SJCRH30 (cell line): Measurements from ENCODE around the gene COX7A2. TPM values are rescaled to one million over a fixed set of nuclear protein-coding genes. Genes with fewer than 3 reads are reported as not detected.

Experiments
- DNase-seq, 2 experiments: peaks; one replicate each; pipeline ENCODE4 v3.0.0-alpha.2; 2015 to 2020
- H3K27ac ChIP-seq: fragments of 250-450 bp; sonication (Bioruptor Pico); 2 replicates; pipeline ENCODE4 v1.5.1; 2020; ENCODE audit warnings: mild to moderate bottlenecking, moderate library complexity
- H3K27me3 ChIP-seq: fragments of 250-450 bp; sonication (Bioruptor Pico); 2 replicates; pipeline ENCODE4 v1.5.1; 2020; ENCODE audit warnings: mild to moderate bottlenecking, moderate library complexity
- H3K36me3 ChIP-seq: fragments of 250-450 bp; sonication (Bioruptor Pico); 2 replicates; pipeline ENCODE4 v1.5.1; 2020; ENCODE audit warnings: mild to moderate bottlenecking, moderate library complexity
- H3K4me1 ChIP-seq: fragments of 250-450 bp; sonication (Bioruptor Pico); 2 replicates; pipeline ENCODE4 v1.5.1; 2020; ENCODE audit warnings: mild to moderate bottlenecking, moderate library complexity
- H3K4me3 ChIP-seq: fragments of 250-450 bp; sonication (Bioruptor Pico); 2 replicates; pipeline ENCODE4 v1.5.1; 2020; ENCODE audit warnings: mild to moderate bottlenecking, moderate library complexity
- H3K9me3 ChIP-seq: fragments of 250-450 bp; sonication (Bioruptor Pico); replicated peaks from 2 replicates; pipeline ENCODE4 v1.5.1; 2020; ENCODE audit warnings: mild to moderate bottlenecking, moderate library complexity
- total RNA-seq: library from RNA; depleted of rRNA; stranded (reverse); fragments of >200 nt; shearing (Covaris generic); gene quantifications from 2 replicates; pipeline ENCODE4 v1.2.3, GENCODE V29; 2014; rRNA removed

COX7A2 gene
- total RNA-seq: 192 and 254 TPM in 2 replicates

- no peaks in the 10 kb centered on the region for H3K4me1 ChIP-seq
- H3K27me3 ChIP-seq: no peaks in the 10 kb centered on the region
- DNase-seq: peak; percentile 91 to 97
- peak within 1 kb of the TSS; percentile 73 for H3K4me3 ChIP-seq
- no peaks in the 10 kb centered on the region for H3K9me3 ChIP-seq
- H3K36me3 ChIP-seq: peaks cover 21% of the 10 kb centered on the region
- H3K27ac ChIP-seq: peak within 1 kb of the TSS; percentile 72
Measured at GRCh38 chr6:75243333-75244062, at the start of gene COX7A2. COX7A2 (minus strand) TSS chr6:75243801; CDS start chr6:75243734, 67 bp downstream.

GRCh38 chr6:75292555-75292954 lies 49.0 kb upstream of the COX7A2 start:
- Histone ChIP-seq H3K4me3 (no peak overlapping the region), H3K27me3 (no peaks in the 10 kb centered on the region), H3K9me3 (no peaks in the 10 kb centered on the region), H3K27ac (no peak overlapping the region), H3K4me1 (no peaks in the 10 kb centered on the region), H3K36me3 (no peaks in the 10 kb centered on the region)
- no peak for DNase-seq

GRCh38 chr6:75291744-75292143 lies 48.1 kb upstream of the COX7A2 start:
- Histone ChIP-seq H3K27ac (no peak overlapping the region), H3K36me3 (no peaks in the 10 kb centered on the region), H3K9me3 (no peaks in the 10 kb centered on the region), H3K27me3 (no peaks in the 10 kb centered on the region), H3K4me1 (no peaks in the 10 kb centered on the region), H3K4me3 (no peak overlapping the region)
- DNase-seq: no peak

- H3K9me3 ChIP-seq: no peaks in the 10 kb centered on the region
- no peaks in the 10 kb centered on the region for H3K27me3 ChIP-seq
- H3K4me3 ChIP-seq: no peak overlapping the region
- no peaks in the 10 kb centered on the region for H3K4me1 ChIP-seq
- DNase-seq: no peak
- H3K27ac ChIP-seq: no peak overlapping the region
- no peaks in the 10 kb centered on the region for H3K36me3 ChIP-seq
Measured at GRCh38 chr6:75291331-75291730, 47.7 kb upstream of the COX7A2 start.

DNA sequence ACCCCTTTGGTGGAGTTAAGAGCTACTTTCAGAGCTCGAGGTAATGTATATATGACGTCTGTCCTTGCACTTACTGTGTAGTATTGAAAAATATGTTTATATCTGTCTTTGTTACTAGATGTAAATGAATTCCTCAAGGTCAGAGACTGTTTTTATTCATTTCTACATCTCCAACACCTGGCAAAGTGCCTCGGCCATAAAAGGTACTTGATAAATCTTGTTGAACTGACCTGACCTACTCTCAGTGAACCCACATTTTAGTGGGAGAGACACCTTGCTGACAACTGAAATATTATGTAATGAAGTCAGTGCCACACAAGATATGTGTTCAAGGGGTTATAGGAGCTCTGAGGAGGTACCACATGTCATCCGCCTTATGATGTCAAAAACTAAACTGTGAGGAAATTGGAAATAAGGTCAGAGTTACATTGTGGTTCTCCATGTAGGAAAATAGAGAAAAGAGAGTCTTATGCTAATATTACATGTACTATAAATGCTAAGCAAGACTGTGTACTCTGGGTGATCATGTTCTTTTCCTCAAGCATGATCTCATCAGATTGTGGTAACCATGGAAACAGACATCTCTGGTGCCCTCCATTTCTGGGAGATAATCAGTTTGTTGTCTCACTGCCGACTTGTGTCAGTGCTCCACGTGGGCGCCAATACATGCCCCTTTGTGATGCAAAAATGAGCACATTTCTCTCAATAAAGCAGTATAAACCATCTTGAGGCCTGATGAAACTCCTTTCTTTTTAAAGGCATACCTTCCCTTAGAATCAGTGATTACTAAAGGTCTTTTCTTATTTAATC lies 46.7 kb upstream of the COX7A2 start:
- Histone ChIP-seq H3K4me1 (no peaks in the 10 kb centered on the region), H3K27me3 (no peaks in the 10 kb centered on the region), H3K36me3 (no peaks in the 10 kb centered on the region), H3K27ac (no peak overlapping the region), H3K9me3 (no peaks in the 10 kb centered on the region), H3K4me3 (no peak overlapping the region)
- DNase-seq: no peak

GRCh38 chr6:75288023-75288422 lies 44.4 kb upstream of the COX7A2 start:
- Histone ChIP-seq H3K27me3 (no peaks in the 10 kb centered on the region), H3K4me3 (no peak overlapping the region), H3K9me3 (no peaks in the 10 kb centered on the region), H3K36me3 (no peaks in the 10 kb centered on the region), H3K4me1 (no peaks in the 10 kb centered on the region), H3K27ac (no peak overlapping the region)
- DNase-seq: no peak

DNA sequence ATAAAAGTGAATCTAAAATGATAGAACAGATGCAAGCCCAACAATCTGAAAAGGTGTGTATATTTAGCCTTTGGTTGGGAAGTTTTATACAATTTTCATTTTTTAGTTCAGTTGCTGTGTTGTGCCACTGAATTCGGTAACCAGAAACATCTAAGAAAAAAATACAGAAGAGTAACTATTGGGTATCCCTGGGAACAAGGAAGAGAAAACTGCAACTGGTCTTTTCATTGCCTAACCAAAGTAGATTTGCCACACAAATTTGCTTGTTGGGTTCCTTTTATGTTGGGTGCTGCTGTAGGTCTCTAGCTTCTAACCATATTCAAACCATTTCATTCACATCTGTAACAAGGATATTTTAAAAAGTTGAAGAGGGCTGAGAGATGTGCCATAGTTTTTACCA lies 43.8 kb upstream of the COX7A2 start:
- Histone ChIP-seq H3K27ac (no peak overlapping the region), H3K27me3 (no peaks in the 10 kb centered on the region), H3K9me3 (no peaks in the 10 kb centered on the region), H3K4me3 (no peak overlapping the region), H3K36me3 (no peaks in the 10 kb centered on the region), H3K4me1 (no peaks in the 10 kb centered on the region)
- DNase-seq: no peak

DNA sequence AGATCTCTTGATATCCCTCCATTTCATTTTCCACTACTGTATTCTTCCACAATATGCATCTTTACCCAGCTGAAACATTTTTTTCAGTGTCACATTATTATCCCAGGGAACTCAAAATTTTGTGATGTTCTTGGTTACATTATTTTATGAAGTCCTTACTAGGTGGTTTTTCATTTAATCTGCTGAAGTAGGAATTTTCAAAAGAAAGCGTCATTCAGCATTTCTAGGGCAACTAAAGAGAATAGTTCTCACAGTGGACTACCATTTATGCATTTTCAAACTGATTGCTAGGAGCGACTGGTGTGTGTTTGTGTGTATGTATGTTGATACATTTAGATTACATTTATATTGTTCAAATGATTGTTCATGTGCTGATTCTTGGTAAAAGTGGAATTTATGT lies 43.4 kb upstream of the COX7A2 start:
- Histone ChIP-seq H3K36me3 (no peaks in the 10 kb centered on the region), H3K4me3 (no peak overlapping the region), H3K9me3 (no peaks in the 10 kb centered on the region), H3K4me1 (no peaks in the 10 kb centered on the region), H3K27me3 (no peaks in the 10 kb centered on the region), H3K27ac (no peak overlapping the region)
- DNase-seq: no peak

DNA sequence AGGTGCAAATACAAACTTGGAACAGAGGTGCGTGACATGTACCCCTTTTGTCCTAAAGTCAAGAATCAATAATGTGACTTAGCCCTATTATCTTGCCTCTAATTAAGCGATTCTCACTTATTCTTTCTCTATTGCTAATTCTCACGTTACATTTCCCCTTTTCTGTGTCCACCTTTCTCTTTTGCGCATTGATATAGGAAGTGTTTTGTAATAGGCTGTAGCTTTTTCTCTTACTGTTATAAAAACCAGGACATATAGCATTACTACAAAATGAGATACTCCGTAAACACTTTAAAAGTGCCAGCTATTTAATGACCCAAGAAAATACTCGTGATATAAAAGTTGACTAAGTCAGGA lies 41.7 kb upstream of the COX7A2 start:
- Histone ChIP-seq H3K9me3 (no peaks in the 10 kb centered on the region), H3K4me1 (no peaks in the 10 kb centered on the region; the same call in 1 of the 2 replicates), H3K27me3 (no peaks in the 10 kb centered on the region), H3K27ac (no peak overlapping the region; the same call in 1 of the 2 replicates), H3K36me3 (0 out of 2 replicates have a peak, but pooled peaks cover 2% of the 10 kb centered on the region), H3K4me3 (peak overlapping the region; percentile 75)
- no peak for DNase-seq

DNA sequence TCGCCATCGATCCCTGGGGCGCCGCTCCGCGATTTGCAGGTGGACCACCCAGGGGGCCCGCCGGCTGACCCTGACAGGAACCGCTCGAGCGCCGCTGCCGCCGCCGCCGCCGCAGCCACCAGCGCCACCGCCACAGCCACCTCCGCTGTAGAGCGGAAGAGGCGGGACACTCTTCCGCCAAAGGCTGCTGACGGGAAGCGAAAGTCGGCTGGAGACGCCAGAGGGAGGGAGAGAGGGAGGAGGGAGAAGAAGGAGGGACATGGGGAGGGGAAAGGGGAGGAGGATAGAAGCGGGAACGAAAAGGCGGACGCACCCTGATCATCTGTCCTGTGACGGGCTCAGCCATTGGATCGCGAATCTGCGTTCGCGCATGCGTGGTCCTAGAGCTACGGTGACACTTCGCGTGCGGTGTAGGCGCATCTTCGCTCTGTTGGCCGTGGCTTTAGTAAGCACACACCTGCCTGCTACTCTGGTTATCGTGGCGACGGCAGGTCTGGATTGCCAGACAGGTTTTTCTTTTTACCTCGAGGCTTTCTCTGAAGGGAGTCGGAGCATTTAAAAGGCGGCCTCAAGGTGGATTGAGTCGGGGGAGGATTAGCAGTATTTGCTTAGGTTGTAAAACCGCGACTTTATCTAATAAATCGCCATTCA lies 41.2 kb upstream of the COX7A2 start, which contains the start of gene TMEM30A:
TMEM30A (minus strand) TSS at position 161 of the 651 bp plus-strand sequence; CDS start at position 7, 154 bp downstream.
- H3K36me3 ChIP-seq: 0 out of 2 replicates have a peak, but pooled peaks cover 2% of the 10 kb centered on the region
- peak within 1 kb of the TSS; percentile 75 for H3K4me3 ChIP-seq
- H3K4me1 ChIP-seq: no peaks in the 10 kb centered on the region; the same call in 1 of the 2 replicates
- peak within 1 kb of the TSS; percentile 38 for H3K27ac ChIP-seq
- no peaks in the 10 kb centered on the region for H3K27me3 ChIP-seq
- peak; percentile 97 to 99 for DNase-seq
- H3K9me3 ChIP-seq: no peaks in the 10 kb centered on the region

DNA sequence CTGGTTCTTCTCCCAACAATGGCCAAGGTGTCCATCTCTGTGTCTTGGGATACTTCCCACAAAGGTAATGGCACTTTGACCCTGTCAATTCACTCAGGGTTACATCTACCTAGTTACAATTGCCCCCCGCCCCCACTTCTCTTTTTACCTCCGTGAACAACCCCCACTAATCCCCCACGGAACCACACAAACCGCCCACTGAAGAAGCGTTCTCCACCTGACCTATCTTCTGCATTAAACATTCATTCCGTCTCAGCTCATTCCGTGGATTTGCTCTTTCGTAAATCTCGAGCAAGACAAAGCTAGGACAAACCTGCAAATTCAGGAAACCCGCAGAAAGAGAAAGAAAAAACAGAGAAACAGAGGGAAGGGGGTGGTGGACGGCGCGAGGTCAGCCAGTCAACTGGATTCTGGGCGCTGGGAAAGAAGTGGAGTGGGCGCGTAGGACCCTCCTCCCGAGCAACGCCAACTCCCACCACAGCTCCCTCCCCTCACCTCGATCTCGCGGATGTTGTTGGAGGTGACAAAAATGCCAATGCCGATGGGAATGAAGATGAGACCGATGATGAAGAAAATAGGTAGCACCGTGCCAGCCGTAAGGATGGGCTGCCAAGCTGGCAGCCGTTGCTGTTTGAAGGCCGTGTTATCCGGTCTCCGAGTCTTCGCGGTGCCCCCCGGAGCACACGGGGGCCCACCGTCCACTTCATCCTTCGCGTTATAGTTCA lies 40.5 kb upstream of the COX7A2 start:
- Histone ChIP-seq H3K4me1 (no peaks in the 10 kb centered on the region; the same call in 1 of the 2 replicates), H3K27me3 (no peaks in the 10 kb centered on the region), H3K36me3 (0 out of 2 replicates have a peak, but pooled peaks cover 2% of the 10 kb centered on the region), H3K4me3 (peak overlapping the region; percentile 75), H3K27ac (peak overlapping the region; percentile 38), H3K9me3 (no peaks in the 10 kb centered on the region)
- no peak for DNase-seq

DNA sequence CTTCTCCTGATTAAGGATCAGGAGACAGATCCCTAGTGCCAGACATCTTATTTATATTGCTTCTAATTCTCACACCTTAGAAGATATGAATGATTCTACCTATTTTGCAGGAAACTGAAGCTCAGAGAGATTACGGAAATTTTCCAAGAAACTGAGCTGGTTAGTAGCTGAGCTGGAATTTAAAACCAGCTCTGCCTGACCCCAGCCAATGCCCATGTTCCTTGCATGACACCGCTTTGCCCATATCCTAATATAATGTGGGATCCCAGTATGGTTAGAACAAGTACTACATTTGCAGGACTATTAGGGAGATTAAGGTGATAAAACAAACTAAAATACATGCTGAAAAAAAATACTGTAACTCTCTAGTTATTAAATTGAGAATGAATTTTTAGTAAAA lies 39.1 kb upstream of the COX7A2 start:
- Histone ChIP-seq H3K27me3 (no peaks in the 10 kb centered on the region), H3K36me3 (0 out of 2 replicates have a peak, but pooled peaks cover 2% of the 10 kb centered on the region), H3K4me3 (peak overlapping the region; percentile 75), H3K4me1 (no peaks in the 10 kb centered on the region; the same call in 1 of the 2 replicates), H3K9me3 (0 out of 2 replicates have a peak, but pooled peaks cover 3% of the 10 kb centered on the region), H3K27ac (no peak overlapping the region)
- no peak for DNase-seq

DNA sequence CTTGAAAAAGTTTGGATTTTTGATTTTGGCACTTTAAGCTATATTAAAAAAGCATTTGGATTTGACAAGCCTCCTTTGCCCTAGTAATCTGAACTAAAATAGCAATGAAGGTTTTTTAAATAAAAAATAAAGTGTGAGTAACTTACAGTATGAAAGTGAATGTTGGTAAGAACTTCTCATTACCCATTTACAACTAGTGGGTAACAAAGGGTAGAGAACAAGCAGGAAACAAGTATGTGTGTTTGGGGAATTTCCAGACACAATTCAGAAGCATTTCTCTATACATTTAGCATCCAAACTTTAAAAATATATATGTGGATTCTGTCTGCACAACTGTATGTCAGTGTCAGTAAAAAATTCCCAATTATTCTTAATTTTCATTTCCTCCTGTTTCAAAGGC lies 38.1 kb upstream of the COX7A2 start:
- Histone ChIP-seq H3K4me3 (no peak overlapping the region), H3K9me3 (0 out of 2 replicates have a peak, but pooled peaks cover 3% of the 10 kb centered on the region), H3K27ac (no peak overlapping the region), H3K27me3 (no peaks in the 10 kb centered on the region), H3K4me1 (no peaks in the 10 kb centered on the region; the same call in 1 of the 2 replicates), H3K36me3 (0 out of 2 replicates have a peak, but pooled peaks cover 2% of the 10 kb centered on the region)
- no peak for DNase-seq
